Measurements from ENCODE around the gene SMAP1.

The SMAP1 gene

GRCh38 chr6:70717038-70717801, 49.5 kb downstream of the SMAP1 start:
- no peak for TF ChIP-seq REST (IDR thresholded peaks at IDR 0.05; ENCODE audit: insufficient read depth in 1 of 2, low read depth in 2 of 2, low read length in 2 of 2)
- TF ChIP-seq POLR2AphosphoS5 (IDR thresholded peaks at IDR 0.05; ENCODE audit: low read depth, low read length): no peak
- TF ChIP-seq FOXP2 (optimal IDR thresholded peaks at IDR 0.05; ENCODE audit: borderline replicate concordance, extremely low read depth, extremely low read length, insufficient read depth): no peak
- TF ChIP-seq TAF1 (IDR thresholded peaks at IDR 0.05; ENCODE audit: borderline replicate concordance, insufficient read depth, low read length): no peak
- no peak for TF ChIP-seq SIN3A (IDR thresholded peaks at IDR 0.05; ENCODE audit: borderline replicate concordance, insufficient read depth, low read length)

GRCh38 chr6:70724524-70724923, 56.8 kb downstream of the SMAP1 start:
- no peak for TF ChIP-seq TAF1 (IDR thresholded peaks at IDR 0.05; ENCODE audit: borderline replicate concordance, insufficient read depth, low read length)
- no peak for TF ChIP-seq SIN3A (IDR thresholded peaks at IDR 0.05; ENCODE audit: borderline replicate concordance, insufficient read depth, low read length)
- no peak for TF ChIP-seq FOXP2 (optimal IDR thresholded peaks at IDR 0.05; ENCODE audit: borderline replicate concordance, extremely low read depth, extremely low read length, insufficient read depth)
- no peak for TF ChIP-seq POLR2AphosphoS5 (IDR thresholded peaks at IDR 0.05; ENCODE audit: low read depth, low read length)
- no peak for TF ChIP-seq REST (IDR thresholded peaks at IDR 0.05; ENCODE audit: insufficient read depth in 1 of 2, low read depth in 2 of 2, low read length in 2 of 2)

- no peak for TF ChIP-seq POLR2AphosphoS5 (IDR thresholded peaks at IDR 0.05; ENCODE audit: low read depth, low read length)
- no peak for TF ChIP-seq FOXP2 (optimal IDR thresholded peaks at IDR 0.05; ENCODE audit: borderline replicate concordance, extremely low read depth, extremely low read length, insufficient read depth)
- no peak for TF ChIP-seq TAF1 (IDR thresholded peaks at IDR 0.05; ENCODE audit: borderline replicate concordance, insufficient read depth, low read length)
Measured at GRCh38 chr6:70725817-70726415, 58.2 kb downstream of the SMAP1 start.

GRCh38 chr6:70734381-70734780, 66.7 kb downstream of the SMAP1 start:
- TF ChIP-seq TAF1 (IDR thresholded peaks at IDR 0.05; ENCODE audit: borderline replicate concordance, insufficient read depth, low read length): no peak
- no peak for TF ChIP-seq SIN3A (IDR thresholded peaks at IDR 0.05; ENCODE audit: borderline replicate concordance, insufficient read depth, low read length)
- no peak for TF ChIP-seq FOXP2 (optimal IDR thresholded peaks at IDR 0.05; ENCODE audit: borderline replicate concordance, extremely low read depth, extremely low read length, insufficient read depth)
- TF ChIP-seq REST (IDR thresholded peaks at IDR 0.05; ENCODE audit: insufficient read depth in 1 of 2, low read depth in 2 of 2, low read length in 2 of 2): no peak
- TF ChIP-seq POLR2AphosphoS5 (IDR thresholded peaks at IDR 0.05; ENCODE audit: low read depth, low read length): no peak

- TF ChIP-seq POLR2AphosphoS5 (IDR thresholded peaks at IDR 0.05; ENCODE audit: low read depth, low read length) (no peak), FOXP2 (optimal IDR thresholded peaks at IDR 0.05; ENCODE audit: borderline replicate concordance, extremely low read depth, extremely low read length, insufficient read depth) (no peak), TAF1 (IDR thresholded peaks at IDR 0.05; ENCODE audit: borderline replicate concordance, insufficient read depth, low read length) (no peak), REST (IDR thresholded peaks at IDR 0.05; ENCODE audit: insufficient read depth in 1 of 2, low read depth in 2 of 2, low read length in 2 of 2) (no peak), SIN3A (IDR thresholded peaks at IDR 0.05; ENCODE audit: borderline replicate concordance, insufficient read depth, low read length) (no peak)
Measured at GRCh38 chr6:70734979-70735378, 67.3 kb downstream of the SMAP1 start.

All from PFSK-1 (cell line).